Suprapubic skin (tissue), 4 donors: ENCODE results near the gene TGFBR3L. TPM values are rescaled to one million over a fixed set of nuclear protein-coding genes. Genes with fewer than 3 reads are reported as not detected.
"Not testable (repeated sequence)": the region's sequence is repeated elsewhere in the genome, so short reads cannot be mapped to it uniquely, and the experiment has no call there.

Source experiments
- DNase-seq, 2 donors: peaks; one replicate each; pipeline ENCODE4 v3.0.0-alpha.2; 2019; ENCODE audit warnings: low spot score in 2 of 2
- H3K27ac ChIP-seq: fragments of 200-600 bp; sonication (generic); one replicate; pipeline ENCODE4 v1.5.1; 2019
- H3K27me3 ChIP-seq: fragments of 200-600 bp; sonication (generic); one replicate; pipeline ENCODE4 v1.5.1; 2019
- H3K36me3 ChIP-seq: fragments of 200-600 bp; sonication (generic); one replicate; pipeline ENCODE4 v1.5.1; 2019
- H3K4me1 ChIP-seq: fragments of 200-600 bp; sonication (generic); one replicate; pipeline ENCODE4 v1.5.1; 2019
- H3K4me3 ChIP-seq: fragments of 200-600 bp; sonication (generic); one replicate; pipeline ENCODE4 v1.5.1; 2019; ENCODE audit warnings: mild to moderate bottlenecking
- H3K9me3 ChIP-seq: fragments of 200-600 bp; sonication (generic); one replicate; pipeline ENCODE4 v1.5.1; 2019
- CTCF ChIP-seq, 2 donors: fragments of 200-600 bp in 1 of 2; fragments of 450-650 bp in 1 of 2; sonication (generic) in 1 of 2; IDR thresholded peaks; one replicate each; pipeline ENCODE4 v1.5.1; 2016 to 2019; ENCODE audit warnings: antibody characterized with exemption in 2 of 2, mild to moderate bottlenecking in 1 of 2, moderate library complexity in 1 of 2
- EP300 ChIP-seq: sonication (generic); formaldehyde crosslinking; IDR thresholded peaks from one replicate; pipeline ENCODE4 v1.6.1; 2017; ENCODE audit warnings: antibody characterized with exemption
- POLR2A ChIP-seq, 2 donors: fragments of 450-650 bp; IDR thresholded peaks; one replicate each; pipeline ENCODE4 v1.6.1; 2017; ENCODE audit warnings: antibody characterized with exemption in 2 of 2, mild to moderate bottlenecking in 2 of 2, moderate library complexity in 2 of 2
- POLR2AphosphoS5 ChIP-seq, 3 donors: sonication (generic); formaldehyde crosslinking; IDR thresholded peaks; one replicate each; pipeline ENCODE4 v1.6.1; 2017; ENCODE audit warnings: antibody characterized with exemption in 3 of 3
- WGBS: methylation state at CpG from one replicate; pipeline ENCODE4 v1.1.5; 2018; 5-methylcytosine and 5-hydroxymethylcytosine counted together
- total RNA-seq, 4 donors: library from RNA; depleted of rRNA; stranded (reverse); fragments of >200 nt; gene quantifications; one replicate each; pipeline ENCODE4 v1.1.0, GENCODE V29; 2016

TGFBR3L gene
- total RNA-seq, 4 donors from 2014 or later: not detected

GRCh38 chr19:7888145-7888825 is 26.3 kb upstream of the TGFBR3L start, which contains the start of gene LRRC8E:
Gene LRRC8E, plus strand, starts transcription at chr19:7888510. Its CDS starts 7,094 bp downstream, at chr19:7895604.
- WGBS: 15% methylated on average over 12 of the region's 53 CpGs
- peak in 1 of 2 donors; percentile 69 for DNase-seq
- TF ChIP-seq CTCF (IDR thresholded peaks at IDR 0.05): no peak
- no peak for TF ChIP-seq POLR2AphosphoS5 (IDR thresholded peaks at IDR 0.05)
- no peaks in the 10 kb centered on the region for H3K9me3 ChIP-seq
- no peaks in the 10 kb centered on the region for H3K36me3 ChIP-seq
- H3K27me3 ChIP-seq: peaks cover 10% of the 10 kb centered on the region
- peaks cover 17% of the 10 kb centered on the region for H3K4me1 ChIP-seq
- H3K4me3 ChIP-seq: peak within 1 kb of the TSS; percentile 57
- H3K27ac ChIP-seq: peak within 1 kb of the TSS; percentile 18

GRCh38 chr19:7888826-7889217 is 25.8 kb upstream of the TGFBR3L start:
- Histone ChIP-seq H3K4me1 (peaks cover 17% of the 10 kb centered on the region), H3K9me3 (no peaks in the 10 kb centered on the region), H3K4me3 (peak overlapping the region; percentile 57), H3K27me3 (peaks cover 10% of the 10 kb centered on the region), H3K36me3 (no peaks in the 10 kb centered on the region), H3K27ac (peak overlapping the region; percentile 18)
- TF ChIP-seq POLR2A (IDR thresholded peaks at IDR 0.05) (no peak), EP300 (no peak), CTCF (IDR thresholded peaks at IDR 0.05) (no peak), POLR2AphosphoS5 (IDR thresholded peaks at IDR 0.05) (no peak)
- no peak for DNase-seq
- 70% methylated on average over 8 of the region's 8 CpGs for WGBS

DNA sequence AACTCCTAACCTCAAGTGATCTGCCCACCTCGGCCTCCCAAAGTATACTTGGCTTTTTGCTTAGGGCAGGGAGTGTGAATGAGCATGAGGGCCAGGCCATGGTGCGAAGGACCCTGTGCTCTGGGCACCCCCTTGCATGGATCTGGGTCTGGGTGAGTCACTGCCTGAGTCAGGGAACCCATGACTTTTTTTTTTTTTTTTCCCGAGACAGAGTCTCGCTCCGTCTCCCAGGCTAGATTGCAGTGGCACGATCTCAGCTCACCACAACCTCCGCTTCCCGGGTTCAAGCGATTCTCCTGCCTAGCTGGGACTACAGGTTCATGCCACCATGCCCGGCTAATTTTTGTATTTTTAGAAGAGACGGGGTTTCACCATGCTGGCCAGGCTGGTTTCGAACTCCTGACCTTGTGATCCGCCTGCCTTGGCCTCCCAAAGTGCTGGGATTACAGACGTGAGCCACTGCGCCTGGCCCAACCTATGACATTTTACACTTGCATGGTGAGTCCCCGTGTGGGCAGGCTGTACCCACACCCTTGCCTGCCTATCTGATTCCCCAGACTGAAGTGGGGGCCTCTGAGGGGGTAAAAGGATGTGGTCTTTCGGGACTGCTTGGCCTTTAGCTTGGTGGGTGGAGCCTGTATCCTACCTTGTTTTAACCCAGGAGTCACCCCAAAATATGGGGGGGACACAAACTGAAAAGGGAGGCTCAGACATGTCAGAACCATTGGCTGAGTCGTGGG is 21.1 kb upstream of the TGFBR3L start:
- not testable (repeated sequence) for H3K4me3 ChIP-seq, H3K36me3 ChIP-seq, H3K9me3 ChIP-seq, DNase-seq, H3K27me3 ChIP-seq, H3K27ac ChIP-seq
- 85% methylated on average over 17 of the region's 18 CpGs for WGBS
- H3K4me1 ChIP-seq: peaks cover 27% of the 10 kb centered on the region

DNA sequence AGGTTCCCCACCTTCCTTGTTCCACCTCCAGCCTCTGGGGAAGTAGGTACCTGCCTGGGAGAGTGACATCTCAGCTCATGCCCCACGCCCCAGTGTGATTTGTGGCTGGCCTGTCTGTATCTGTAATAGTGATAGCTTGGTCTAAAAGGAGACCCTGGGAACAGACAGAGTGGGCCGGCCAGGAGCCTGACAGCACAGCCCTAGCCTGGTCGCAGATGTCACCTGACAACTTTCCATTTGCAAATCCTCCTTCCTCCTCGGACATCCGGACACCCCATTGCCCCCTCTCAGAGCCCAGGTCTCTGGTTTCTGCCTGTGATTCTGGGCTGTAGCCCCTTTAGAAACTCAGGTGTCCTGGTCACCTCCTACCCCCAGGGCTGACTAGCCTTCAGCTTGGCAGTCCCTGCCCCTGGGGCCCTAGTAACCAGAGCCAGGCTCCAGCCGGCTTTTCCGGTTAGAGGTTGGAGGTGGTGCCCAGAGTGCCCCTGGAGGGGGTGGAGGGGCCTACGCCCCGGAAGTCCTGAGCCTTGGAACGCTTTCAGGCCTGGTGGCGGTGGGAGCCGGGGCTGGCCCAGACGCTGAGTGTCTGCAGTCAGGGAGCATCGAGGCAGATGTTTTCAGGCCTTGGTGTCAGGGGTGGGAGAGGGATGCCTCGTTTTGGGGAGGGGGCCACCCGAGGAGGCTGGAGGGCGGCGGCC is 19.9 kb upstream of the TGFBR3L start:
- DNase-seq: no peak
- 54% methylated on average over 4 of the region's 18 CpGs for WGBS
- Histone ChIP-seq H3K36me3 (peaks cover 9% of the 10 kb centered on the region), H3K27ac (peak overlapping the region; percentile 15), H3K4me1 (peaks cover 19% of the 10 kb centered on the region), H3K4me3 (no peak overlapping the region), H3K27me3 (no peaks in the 10 kb centered on the region), H3K9me3 (no peaks in the 10 kb centered on the region)
- no peak for TF ChIP-seq CTCF (IDR thresholded peaks at IDR 0.05)
- no peak for TF ChIP-seq POLR2A (IDR thresholded peaks at IDR 0.05)
- TF ChIP-seq EP300: no peak
- TF ChIP-seq POLR2AphosphoS5 (IDR thresholded peaks at IDR 0.05): no peak

- 83% methylated on average over 12 of the region's 13 CpGs for WGBS
- H3K27me3 ChIP-seq: no peaks in the 10 kb centered on the region
- H3K27ac ChIP-seq: no peak overlapping the region
- TF ChIP-seq POLR2A (IDR thresholded peaks at IDR 0.05): no peak
- TF ChIP-seq POLR2AphosphoS5 (IDR thresholded peaks at IDR 0.05): no peak
- no peak for TF ChIP-seq CTCF (IDR thresholded peaks at IDR 0.05)
- TF ChIP-seq EP300: no peak
- DNase-seq: no peak
- H3K9me3 ChIP-seq: no peaks in the 10 kb centered on the region
- H3K4me3 ChIP-seq: no peak overlapping the region
- H3K36me3 ChIP-seq: peaks cover 9% of the 10 kb centered on the region
- H3K4me1 ChIP-seq: peaks cover 28% of the 10 kb centered on the region
These were observed 19.1 kb upstream of the TGFBR3L start for GRCh38 chr19:7895565-7895964.
